NCI-H510A (cell line): ENCODE results near the gene B4GALT7.

ENCODE experiments used
- DNase-seq: peaks from one replicate; lab custom pipeline; 2025; lab: John Stamatoyannopoulos, UW

Gene B4GALT7

DNA sequence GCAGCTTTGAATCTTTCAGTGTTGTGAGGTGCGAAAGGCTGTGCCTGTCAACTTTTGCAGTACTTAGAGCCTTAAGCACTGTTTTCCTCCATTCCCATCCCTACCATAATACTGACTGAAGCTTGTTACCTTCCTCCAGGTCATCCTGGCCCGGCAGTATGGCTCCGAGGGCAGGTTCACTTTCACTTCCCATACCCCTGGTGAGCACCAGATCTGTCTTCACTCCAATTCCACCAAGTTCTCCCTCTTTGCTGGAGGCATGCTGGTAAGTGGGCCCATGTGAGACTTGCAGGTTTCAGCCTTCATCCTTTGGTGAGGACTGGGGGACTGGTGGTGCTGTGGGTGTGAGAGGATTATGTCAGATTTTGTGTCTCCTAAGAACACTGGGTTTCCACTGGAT, 6.4 kb upstream of the B4GALT7 start:
- no peak for DNase-seq

DNA sequence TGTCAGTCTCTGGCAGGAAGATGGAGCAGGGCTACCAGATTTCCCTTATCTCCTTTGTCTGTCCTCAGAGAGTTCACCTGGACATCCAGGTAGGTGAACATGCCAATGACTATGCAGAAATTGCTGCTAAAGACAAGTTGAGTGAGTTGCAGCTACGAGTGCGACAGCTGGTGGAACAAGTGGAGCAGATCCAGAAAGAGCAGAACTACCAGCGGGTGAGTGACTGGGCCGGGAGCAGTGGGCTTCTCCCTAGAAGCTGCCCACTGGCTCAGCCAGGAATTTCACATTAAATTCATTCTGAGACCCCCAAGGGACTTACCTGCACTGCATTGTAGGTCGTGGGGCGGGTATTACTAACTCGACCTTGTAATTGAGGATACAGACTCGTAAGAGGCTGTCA, 5.9 kb upstream of the B4GALT7 start:
- no peak for DNase-seq

DNA sequence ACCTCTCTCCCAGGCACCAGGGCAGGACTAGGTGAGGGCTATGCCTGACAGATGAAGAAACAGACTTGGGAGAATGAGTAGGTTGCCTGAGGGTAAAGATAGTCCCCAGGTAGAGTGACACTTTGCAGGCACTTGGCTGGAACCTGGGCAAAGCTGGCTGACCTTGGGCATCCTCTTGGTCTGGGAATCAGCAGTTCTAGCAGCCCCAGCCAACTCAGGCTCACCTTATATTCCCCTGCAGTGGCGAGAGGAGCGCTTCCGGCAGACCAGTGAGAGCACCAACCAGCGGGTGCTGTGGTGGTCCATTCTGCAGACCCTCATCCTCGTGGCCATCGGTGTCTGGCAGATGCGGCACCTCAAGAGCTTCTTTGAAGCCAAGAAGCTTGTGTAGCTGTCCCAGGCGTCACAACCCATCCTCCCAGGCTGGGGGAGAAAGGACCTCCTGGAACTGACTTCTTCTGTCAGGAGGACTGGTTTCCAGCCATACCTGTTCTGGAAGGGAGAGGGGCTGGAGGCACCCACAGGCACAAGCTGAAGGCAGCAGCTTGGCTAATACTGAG, 4.8 kb upstream of the B4GALT7 start:
- no peak for DNase-seq

DNA sequence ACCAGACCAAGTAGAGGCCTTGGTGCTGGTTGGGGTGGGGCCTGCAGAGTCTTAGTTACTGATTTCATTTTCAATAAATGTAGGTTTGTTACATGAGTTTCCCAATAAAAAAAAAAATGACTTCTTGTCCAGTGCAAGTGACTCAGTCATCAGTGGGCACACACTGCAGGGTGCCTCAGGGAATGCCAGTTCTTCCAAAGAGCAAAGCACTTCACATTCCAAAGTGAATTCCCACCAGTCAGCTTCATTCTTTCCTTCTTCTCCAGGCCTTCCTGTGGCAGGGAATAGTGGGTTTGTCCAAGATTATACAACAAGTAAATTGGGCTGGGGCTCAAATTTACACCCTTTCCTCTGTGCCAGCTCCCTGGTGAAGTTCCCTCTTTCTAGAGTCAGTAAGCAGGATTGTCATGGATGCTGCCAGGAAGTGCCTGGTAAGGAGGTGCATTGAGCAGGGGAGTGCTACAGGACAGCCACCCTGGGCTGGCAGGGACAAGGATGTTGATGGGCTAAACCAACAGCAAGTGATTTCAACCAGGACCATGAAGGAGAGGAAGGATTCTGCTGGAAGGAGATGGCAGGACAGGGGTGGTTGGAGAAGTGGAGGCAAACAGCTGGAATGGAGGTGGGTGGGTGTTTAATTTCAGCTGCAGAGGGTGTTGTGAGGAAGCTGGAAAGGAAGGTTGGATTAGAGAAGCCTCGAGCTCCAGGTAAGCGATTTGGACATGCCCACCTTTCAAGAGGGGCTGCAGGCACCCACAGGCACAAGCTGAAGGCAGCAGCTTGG, 3.7 kb upstream of the B4GALT7 start:
- no peak for DNase-seq

DNA sequence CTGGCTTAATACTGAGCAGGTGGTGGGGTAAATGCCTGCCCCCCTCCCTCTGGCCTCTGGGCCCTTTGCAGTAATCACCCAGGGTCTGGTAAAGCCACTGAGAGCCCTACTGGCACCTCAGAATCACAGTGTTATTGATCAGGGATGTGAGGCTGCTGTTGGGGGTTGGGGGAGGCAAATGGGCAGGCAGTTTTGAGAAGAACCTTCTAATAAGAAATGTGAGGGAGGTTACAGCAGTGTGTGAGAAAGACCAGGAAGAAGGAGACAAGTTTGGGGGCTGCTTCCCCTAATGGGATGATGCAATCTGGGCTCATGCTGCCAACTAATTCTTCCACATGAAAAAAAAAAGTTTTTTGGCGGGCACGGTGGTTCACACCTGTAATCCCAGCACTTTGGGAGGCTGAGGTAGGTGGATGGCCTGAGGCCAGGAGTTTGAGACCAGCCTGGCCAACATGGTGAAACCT, 3.1 kb upstream of the B4GALT7 start:
- no peak for DNase-seq

DNA sequence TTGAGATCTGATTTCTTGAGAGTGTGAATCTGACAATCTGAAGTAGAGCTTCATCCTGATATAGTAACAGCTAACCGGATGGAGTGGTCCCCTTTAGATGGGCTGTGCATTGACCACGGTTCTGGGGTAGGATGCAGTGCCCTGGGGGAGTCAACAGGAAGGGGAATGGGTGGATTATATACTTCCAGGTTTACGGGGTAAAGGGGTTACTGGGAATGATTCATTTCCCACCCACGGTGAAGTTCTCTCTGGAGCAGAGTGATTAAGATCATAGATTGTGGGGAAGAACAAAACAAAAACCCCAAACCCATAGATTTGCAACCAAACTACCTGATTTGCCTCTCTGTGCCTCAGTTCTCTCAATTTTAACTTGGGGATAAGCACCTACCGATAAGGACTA, 1.5 kb upstream of the B4GALT7 start:
- DNase-seq: no peak

DNA sequence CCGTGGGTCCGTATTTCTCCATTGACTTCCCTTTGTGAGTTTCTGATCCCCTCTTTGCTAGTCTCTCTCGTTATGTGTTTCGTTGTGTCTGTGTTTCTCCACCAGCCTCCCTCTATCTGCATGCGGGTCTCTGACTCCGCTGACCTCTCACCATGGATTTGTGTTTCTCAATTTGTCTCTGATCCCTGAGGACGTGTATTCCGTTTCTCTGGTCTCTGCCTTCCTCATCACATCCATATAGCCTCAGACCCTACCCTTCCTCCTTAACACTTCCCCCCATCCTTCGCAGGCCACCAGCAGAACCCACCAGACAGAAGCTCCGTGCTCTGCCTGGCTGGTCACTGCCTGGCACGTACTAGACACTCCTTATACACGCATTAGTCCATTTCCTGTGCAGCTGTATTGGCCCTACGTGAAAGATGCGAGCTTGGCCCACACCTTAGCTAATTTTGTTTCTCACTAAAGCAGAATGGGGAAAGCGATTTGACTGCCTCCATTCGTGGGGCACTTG, 631 bp downstream of the B4GALT7 start:
- no peak for DNase-seq

DNA sequence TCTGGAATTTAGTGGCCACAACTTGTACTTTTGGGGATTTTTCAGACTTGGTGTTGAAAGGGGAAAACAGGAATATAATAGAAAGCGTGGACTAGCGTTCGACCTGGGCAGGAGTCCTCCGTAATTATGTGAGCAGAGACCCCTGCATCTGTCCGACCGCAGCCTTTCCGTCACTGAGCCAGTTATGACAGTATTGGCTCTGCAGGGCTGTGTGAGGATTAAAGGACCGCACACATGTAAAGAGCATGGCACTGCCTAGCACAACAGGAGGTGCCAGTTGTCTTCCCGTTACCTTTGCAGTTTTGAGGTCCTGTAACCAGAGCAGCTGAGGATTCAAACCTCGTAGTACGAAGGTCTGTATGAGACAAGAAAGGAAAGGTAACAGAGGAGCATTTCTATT, 1.2 kb downstream of the B4GALT7 start:
- DNase-seq: no peak

DNA sequence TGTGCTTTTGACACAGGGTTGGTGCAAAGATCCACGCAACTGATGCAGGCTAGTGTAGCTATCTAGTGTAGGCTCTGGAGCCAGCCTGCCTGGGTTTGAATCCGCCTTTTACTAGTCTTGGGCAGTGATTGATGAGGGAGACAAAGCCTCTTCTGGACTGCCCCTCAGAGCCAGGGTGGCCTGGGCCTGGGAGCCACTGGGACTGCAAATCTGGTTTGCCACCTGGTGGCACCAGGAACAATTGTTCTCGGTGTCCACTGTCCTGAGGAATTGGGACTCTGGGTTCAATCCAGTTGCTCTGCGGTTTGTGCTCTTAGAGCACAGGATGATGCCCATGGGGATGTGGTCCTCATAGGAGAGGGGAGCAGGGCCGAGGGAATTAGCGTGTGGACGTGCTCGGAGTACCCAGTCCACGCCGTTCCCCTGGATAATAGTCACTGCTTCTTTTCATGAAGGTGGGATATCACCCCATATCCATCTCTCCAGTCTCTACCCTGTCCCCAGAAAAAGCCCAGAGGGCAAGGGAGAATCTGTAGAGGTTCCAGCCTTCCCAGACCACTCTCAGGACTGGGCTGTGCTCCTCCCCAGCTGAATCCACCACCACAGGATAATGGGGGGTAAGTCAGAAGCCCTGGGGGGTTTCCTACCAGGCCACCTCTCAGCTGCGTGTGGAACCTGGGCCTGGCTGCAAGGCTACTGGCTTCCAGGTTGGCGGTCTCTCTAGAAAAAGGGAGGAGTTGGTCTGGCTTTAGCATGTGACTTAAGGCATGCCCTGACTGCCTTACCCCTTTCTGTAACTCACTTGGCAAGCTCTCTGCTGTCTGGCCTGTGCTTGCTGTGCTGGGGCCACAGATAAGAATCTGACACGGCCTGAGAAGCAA, 1.9 kb downstream of the B4GALT7 start:
- no peak for DNase-seq

DNA sequence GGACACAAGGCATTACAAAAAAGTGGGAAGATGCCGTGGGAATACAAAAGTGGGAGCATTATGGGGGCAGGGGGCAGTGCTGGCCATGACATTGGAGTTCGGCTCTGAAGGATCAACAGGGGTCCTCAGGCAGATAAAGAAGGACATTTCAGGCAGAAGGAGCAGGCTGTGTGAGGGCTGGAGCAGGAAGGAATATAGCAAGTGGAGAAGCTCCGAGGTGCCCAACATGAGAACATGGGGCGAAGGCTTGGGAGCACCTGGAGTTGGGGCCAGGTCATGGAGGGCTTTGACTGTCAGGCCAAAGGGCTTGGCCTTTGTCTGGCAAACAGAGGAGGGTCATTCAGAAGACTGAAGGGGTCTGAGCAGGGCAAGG, 2.5 kb downstream of the B4GALT7 start:
- DNase-seq: no peak

DNA sequence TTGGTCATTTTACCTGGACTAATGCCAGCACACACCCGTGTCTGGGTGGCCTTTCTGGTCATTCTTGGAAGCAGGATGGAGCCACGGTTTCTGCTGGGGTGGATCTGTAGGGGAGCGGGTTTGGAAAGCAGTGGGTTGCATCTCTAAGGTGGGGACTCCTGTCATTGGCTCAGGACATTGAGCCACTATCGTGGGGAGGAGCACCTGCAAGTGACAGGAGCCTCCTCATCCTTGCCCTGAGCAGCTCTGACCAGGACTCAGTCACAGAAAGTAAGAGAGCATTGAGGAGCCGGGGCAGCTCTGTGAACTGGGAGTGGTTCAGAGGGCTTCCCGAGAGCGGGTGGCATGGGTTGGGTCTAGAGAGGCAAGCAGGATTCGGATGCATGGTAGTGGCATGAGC, 3.7 kb downstream of the B4GALT7 start:
- no peak for DNase-seq

DNA sequence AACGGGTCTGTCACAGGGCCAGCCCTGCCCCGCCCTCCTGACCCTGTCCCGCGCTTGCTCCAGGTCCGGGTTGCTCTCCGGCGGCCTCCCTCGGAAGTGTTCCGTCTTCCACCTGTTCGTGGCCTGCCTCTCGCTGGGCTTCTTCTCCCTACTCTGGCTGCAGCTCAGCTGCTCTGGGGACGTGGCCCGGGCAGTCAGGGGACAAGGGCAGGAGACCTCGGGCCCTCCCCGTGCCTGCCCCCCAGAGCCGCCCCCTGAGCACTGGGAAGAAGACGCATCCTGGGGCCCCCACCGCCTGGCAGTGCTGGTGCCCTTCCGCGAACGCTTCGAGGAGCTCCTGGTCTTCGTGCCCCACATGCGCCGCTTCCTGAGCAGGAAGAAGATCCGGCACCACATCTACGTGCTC, 4.2 kb downstream of the B4GALT7 start:
- no peak for DNase-seq

DNA sequence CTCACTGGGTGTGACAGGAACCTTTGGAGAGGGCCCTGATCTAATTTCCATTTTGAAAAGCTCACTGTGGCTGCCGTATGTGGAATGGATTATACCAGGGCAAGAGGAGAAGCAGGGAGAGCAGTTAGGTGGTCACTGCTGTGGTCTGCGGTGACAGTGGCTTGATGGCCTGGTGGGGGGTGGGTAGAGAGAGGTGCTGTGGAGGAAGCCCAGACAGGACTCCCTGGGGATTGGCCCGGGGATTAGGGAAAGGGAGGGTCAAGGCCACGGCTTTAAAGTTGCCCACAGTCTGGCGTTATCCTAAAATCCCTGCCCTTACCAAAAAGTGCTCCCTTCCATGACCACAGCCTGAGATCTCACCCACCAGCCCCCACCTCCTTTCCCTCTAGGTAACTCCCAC, 4.7 kb downstream of the B4GALT7 start:
- no peak for DNase-seq

DNA sequence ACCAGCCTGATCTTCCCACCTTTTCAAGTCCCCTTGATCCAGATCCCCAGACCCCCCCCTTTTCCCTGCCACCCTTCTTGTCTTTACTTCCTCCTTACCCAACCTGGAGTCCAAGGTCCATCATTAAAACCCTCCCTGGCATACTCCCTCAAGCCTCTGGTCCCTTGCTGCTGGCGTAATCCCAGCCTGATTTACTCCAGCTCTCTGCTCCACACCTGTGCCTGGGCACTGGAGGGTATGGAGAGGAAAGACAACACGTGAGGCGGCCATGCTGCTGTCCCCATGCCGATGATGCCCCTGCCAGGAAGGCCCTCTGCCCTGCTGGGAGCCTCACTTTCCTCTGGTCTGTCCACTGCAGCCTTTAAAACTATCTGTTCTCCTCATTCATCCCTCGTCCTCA, 5.1 kb downstream of the B4GALT7 start:
- DNase-seq: no peak

DNA sequence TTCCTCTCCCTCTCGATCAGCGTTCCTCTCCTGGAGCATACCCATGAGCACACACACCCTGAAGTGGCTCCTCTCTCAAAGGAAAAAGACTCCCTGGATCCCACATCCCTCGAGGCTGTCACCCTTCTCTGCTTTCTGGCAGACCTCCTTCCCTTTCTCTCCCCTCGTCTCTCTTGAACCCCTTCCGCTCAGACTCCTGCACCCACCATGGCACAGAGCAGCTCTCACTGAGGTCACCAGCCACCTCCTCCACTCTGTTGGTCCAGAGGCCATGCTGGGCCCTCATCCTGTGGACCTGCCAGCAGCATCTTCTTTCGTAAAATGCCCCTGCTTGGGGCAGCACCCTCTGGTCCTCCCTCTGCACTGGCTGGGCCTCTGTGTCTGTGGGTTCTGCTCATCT, 5.7 kb downstream of the B4GALT7 start:
- DNase-seq: no peak

DNA sequence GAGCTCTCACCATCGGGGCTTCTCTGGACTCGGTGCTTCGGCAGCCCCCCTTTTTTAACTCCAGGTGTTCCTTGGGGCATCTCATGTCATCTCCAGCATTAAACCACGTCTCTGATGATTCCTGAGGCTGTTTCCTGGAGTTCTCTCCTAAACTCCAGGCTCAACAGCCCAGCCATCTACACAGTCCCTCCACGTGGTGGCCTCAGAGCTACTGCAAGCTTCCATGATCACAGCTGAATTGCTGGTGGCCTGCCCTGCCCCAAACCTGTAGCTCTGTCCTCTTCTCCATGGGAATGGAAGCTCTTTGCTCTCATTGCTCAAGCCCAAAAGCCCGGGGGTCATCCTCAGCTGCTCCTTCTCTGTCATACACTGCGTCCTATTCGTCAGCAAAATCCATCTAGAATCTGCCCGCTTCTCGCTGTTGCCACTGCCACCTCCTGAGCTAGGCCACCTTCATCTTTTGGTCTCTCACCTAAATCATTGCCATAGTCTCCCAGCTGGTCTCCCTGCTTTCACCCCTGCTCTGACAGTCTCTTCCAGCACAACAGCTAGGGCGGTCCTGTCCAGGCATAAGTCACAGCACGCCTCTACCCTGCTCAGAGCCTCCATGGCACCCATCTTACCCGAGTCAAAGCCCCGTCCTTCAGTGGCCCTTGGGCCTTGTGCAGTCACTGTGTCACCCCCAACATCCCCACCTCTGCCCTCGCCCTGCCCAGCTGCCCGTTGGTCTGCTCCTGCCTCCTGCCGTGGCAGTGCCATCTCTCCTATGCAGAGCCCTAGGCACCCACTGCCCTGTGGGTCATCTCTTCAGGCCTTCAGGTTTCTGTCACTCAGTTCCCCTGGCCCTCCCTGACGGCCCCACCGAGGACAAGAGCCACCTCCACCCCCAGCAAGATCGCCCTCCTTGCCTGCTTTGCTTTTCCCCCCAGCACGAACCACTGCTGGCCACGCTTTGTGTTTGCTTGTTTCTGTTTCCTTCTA, 6.4 kb downstream of the B4GALT7 start:
- no peak for DNase-seq

DNA sequence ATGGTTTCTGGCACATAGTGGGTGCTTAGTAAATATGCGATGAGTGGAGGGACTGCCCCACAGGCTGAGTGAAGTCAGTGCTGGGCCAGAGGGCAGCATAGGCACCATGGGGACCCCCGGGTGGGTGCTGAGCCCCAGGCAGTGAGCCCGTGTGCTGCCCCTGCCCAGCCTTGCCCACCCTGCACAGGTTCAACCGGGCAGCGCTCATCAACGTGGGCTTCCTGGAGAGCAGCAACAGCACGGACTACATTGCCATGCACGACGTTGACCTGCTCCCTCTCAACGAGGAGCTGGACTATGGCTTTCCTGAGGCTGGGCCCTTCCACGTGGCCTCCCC, 7.2 kb downstream of the B4GALT7 start:
- no peak for DNase-seq

DNA sequence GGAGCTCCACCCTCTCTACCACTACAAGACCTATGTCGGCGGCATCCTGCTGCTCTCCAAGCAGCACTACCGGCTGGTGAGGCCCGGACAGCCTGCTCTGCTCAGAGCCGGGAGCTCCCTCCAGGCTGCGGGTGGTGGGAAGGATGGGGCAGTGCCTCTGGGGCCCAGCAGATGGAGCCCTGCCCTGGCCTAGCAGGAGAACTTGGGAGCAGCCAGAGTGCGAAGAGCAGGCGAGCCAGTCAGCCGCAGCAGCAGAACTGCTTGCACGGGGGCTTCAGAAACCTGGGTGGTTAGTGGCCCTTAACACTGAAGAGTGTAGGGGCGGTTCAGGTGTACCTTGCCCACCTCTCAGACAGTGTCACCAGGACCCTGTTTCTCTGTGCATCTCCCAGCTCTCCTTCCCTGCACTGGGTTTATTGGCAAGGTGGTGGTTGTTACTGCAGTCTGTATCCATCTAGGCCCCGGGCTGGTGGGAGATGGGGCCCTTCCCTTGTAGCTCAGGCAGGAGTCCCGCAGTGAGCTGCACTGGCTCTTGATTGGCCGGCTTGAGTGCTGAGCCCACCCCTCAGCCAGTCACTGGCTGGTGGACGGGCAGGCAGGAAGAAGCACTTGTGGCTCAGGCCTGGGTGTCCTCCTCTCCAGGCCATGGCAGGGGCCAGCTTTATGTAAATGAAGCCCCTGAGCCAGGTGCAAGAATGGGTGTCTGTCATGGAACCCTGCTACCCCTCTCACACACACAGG, 7.7 kb downstream of the B4GALT7 start:
- DNase-seq: peak; percentile 78

DNA sequence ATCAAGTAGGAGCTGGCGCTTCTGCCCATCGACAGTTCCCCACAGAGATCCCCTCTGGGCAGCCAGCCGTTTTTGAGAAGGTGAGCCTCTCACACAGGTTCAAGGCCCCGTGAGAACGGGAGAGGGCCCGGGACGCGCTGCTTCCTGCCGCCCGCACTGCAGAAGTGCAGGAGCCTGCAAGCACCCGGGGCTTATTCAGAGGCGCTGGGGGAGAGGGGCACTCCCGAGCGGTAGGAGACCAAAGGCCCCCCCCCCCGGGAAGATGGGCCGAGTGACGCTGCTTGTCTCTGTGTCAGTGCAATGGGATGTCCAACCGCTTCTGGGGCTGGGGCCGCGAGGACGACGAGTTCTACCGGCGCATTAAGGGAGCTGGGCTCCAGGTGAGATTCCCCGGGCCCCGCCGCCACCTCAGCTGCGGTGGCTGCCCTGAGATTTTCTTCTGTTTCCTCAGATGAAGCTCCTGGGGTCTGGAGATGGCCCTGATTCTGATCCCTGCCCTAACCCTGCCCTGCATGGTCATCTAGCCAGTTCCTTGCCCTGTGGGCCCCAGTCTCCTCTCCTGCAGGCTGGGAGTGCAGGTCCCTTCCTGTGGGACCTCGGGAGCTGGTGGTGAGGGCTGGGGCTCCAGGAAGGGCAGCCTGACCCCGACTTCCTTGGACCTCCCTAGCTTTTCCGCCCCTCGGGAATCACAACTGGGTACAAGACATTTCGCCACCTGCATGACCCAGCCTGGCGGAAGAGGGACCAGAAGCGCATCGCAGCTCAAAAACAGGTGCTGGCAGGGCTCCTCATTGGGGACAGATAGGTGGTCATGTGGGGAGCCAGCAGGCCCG, 8.5 kb downstream of the B4GALT7 start:
- no peak for DNase-seq
